Fibroblast of the aortic adventitia (primary cell): ENCODE measurements around the gene CCNF. TPM values are rescaled to one million over a fixed set of nuclear protein-coding genes. Genes with fewer than 3 reads are reported as not detected.

Experiments
- DNase-seq: peaks from one replicate; pipeline ENCODE4 v3.0.0-alpha.2; 2010; ENCODE audit warnings: low read depth
- H3K4me3 ChIP-seq: 2 replicates; pipeline ENCODE4 v1.5.1; 2011; ENCODE audit warnings: low read depth, mild to moderate bottlenecking, control low read depth, low read length, moderate library complexity
- total RNA-seq: library from RNA; depleted of rRNA; stranded (reverse); fragments of >200 nt; gene quantifications from 2 replicates; pipeline ENCODE4 v1.2.3, GENCODE V29; 2012; ENCODE audit warnings: low replicate concordance
- TF ChIP-seq, protein P1 (sequence below): IDR thresholded peaks from 2 replicates; pipeline ENCODE4 v1.5.1; 2011; ENCODE audit warnings: mild to moderate bottlenecking, low read length, control low read depth, inconsistent platforms; ENCODE audit not compliant: insufficient read depth

CCNF gene
- total RNA-seq, 1 donor: 21.1 TPM

GRCh38 chr16:2493605-2494004, 64.4 kb downstream of the CCNF start:
- TF ChIP-seq, protein P1, sequence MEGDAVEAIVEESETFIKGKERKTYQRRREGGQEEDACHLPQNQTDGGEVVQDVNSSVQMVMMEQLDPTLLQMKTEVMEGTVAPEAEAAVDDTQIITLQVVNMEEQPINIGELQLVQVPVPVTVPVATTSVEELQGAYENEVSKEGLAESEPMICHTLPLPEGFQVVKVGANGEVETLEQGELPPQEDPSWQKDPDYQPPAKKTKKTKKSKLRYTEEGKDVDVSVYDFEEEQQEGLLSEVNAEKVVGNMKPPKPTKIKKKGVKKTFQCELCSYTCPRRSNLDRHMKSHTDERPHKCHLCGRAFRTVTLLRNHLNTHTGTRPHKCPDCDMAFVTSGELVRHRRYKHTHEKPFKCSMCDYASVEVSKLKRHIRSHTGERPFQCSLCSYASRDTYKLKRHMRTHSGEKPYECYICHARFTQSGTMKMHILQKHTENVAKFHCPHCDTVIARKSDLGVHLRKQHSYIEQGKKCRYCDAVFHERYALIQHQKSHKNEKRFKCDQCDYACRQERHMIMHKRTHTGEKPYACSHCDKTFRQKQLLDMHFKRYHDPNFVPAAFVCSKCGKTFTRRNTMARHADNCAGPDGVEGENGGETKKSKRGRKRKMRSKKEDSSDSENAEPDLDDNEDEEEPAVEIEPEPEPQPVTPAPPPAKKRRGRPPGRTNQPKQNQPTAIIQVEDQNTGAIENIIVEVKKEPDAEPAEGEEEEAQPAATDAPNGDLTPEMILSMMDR: no peak
- DNase-seq: no peak
- no peak overlapping the region for H3K4me3 ChIP-seq

- DNase-seq: no peak
- TF ChIP-seq, protein P1: no peak
- H3K4me3 ChIP-seq: no peak overlapping the region
Measured at GRCh38 chr16:2494616-2495015, 65.4 kb downstream of the CCNF start.

DNA sequence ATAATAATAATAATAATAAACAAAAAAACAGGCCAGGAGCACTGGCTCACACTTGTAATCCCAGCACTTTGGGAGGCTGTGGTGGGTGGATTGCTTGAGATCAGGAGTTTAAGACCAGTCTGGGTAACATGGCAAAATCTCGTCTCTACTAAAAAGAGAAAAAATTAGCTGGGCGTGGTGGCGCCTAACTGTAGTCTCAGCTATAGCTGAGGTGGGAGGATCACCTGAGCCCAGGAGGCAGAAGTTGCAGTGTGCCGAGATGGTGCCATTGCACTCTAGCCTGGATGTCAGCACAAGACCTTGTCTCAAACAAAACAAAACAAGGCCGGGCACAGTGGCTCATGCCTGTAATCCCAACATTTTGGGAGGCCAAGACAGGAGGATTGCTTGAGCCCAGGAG, 65.8 kb downstream of the CCNF start:
- TF ChIP-seq, protein P1: no peak
- DNase-seq: no peak
- no peak overlapping the region for H3K4me3 ChIP-seq

DNA sequence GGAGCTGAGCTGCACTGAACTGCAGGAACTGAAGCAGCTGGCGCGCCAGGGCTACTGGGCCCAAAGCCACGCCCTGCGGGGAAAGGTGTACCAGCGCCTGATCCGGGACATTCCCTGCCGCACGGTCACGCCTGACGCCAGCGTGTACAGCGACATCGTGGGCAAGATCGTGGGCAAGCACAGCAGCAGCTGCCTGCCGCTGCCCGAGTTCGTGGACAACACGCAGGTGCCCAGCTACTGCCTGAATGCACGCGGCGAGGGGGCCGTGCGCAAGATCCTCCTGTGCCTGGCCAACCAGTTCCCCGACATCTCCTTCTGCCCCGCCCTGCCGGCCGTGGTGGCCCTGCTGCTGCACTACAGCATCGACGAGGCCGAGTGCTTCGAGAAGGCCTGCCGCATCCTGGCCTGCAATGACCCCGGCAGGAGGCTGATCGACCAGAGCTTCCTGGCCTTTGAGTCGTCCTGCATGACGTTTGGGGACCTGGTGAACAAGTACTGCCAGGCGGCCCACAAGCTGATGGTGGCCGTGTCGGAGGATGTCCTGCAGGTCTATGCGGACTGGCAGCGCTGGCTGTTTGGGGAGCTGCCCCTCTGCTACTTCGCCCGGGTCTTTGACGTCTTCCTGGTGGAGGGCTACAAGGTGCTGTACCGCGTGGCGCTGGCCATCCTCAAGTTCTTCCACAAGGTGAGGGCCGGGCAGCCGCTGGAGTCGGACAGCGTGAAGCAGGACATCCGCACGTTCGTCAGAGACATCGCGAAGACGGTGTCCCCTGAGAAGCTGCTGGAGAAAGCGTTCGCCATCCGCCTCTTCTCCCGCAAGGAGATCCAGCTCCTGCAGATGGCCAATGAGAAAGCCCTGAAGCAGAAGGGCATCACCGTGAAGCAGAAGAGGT, 67.2 kb downstream of the CCNF start:
- TF ChIP-seq, protein P1: no peak
- DNase-seq: no peak
- H3K4me3 ChIP-seq: no peak overlapping the region

GRCh38 chr16:2497116-2497630, 67.9 kb downstream of the CCNF start:
- TF ChIP-seq, protein P1: no peak
- DNase-seq: peak; percentile 41
- no peak overlapping the region for H3K4me3 ChIP-seq

DNA sequence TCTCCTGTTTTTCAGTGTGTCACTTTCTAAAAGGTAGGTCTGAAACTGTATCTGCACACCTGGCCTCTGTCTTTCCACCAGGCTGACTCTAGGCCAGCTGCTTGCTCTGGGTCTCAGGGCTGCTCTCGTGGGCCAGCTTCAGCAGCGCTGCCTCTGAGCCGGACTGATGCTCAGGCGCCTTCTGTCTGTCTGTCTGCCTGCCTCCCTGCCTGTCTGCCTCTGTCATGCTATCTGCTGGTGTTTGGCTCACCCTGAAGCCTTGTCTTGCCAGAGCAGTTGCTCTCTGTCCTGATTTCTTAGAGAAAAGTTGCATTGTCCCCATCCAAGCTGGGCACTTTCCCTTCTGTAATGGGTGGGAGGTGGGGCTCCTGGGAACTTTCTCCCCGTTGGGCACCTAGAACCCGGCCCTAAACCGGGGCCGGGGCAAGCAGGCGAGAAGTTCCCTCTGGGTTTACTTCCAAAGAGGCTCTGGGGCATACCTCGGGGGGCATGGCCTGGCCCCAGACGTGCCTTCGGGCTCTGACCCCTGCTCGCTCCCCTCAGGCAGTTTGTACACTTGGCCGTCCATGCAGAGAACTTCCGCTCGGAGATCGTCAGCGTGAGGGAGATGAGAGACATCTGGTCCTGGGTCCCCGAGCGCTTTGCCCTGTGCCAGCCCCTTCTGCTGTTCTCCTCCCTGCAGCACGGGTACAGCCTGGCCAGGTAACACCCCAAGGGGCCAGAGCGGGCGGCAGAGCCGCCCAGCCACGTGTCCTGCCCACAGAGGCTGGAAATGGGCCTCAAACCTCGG, 68.6 kb downstream of the CCNF start:
- H3K4me3 ChIP-seq: no peak overlapping the region
- DNase-seq: no peak
- TF ChIP-seq, protein P1: no peak
